Measurements from ENCODE around the gene ACTR1A. TPM values are rescaled to one million over a fixed set of nuclear protein-coding genes. Genes with fewer than 3 reads are reported as not detected.
"Not testable (repeated sequence)": the region's sequence is repeated elsewhere in the genome, so short reads cannot be mapped to it uniquely, and the experiment has no call there.

The ACTR1A gene
- total RNA-seq, 1 donor from 2014 or later = 123 TPM

GRCh38 chr10:102461187-102462054, 41.1 kb downstream of the ACTR1A start:
- intact Hi-C loops (cut with DNase I) = loop anchor here (2.0 kb wide), 1 partner anchor 29 kb away; the partner anchor contains the start of gene CUEDC2
- peak; percentile 96 for DNase-seq (ENCODE audit: low spot score)

GRCh38 chr10:102460836-102461186, 41.7 kb downstream of the ACTR1A start:
- DNase-seq (ENCODE audit: low spot score) = no peak
- intact Hi-C loops (cut with DNase I) = no loop called here

- no peak for DNase-seq (ENCODE audit: low spot score)
- intact Hi-C loops (cut with DNase I) = no loop called here
Observed at GRCh38 chr10:102458656-102459055, 43.9 kb downstream of the ACTR1A start.

DNA sequence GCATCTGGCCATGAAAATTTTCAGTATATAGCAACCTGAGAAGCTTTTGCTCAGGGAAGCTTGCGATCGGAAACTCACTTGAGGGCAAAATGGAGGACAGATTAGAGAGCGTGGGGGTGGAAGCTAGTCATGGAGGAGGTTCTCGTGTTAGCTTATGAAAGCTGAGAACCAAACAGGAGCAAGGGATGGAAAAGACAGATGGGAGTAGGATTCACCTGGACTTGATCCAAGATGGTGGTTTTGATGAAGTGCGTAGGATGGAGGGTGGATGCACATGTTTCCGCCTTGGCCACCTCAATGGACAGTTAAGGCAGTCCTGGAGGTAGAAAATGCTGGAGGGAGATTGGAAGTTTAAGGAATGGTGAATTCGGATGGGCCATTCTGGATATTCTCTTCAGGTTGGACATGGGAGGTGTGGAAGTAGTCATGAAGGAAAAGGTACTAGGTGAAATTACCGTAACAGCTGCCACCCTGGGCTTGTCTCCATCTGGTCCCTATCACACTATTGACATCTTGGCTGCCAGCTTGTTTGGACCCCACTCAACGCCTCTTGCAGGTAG, 44.8 kb downstream of the ACTR1A start:
- DNase-seq (ENCODE audit: low spot score) = no peak
- intact Hi-C loops (cut with DNase I) = no loop called here

DNA sequence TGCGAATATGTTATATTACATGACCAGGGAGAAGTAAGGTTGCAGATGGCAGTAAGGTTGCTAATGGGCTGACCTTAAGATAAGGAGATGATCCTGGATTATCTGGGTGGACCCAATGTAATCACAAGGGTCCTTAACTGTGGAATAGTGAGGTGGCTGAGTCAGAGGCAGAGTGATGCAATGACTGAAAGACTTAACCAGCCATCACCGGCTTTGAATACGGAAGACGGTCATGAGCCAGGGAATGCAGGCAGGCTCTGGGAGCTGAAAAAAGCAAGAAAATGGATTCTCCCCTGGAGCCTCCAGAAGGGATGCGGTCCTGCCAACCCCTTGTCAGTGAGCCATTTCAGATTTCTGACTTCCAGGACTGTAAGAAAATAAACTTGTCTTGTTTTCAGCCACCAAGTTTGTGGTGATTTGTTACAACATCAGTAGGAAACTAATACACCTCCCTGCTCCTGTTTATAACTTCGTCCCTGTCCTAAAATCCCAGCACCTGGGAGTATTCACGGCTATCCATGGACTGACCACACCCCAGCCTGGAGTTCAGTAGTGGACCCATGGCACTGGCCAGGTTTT, 46.5 kb downstream of the ACTR1A start:
- intact Hi-C loops (cut with DNase I) = no loop called here
- no peak for DNase-seq (ENCODE audit: low spot score)

- DNase-seq (ENCODE audit: low spot score); intact Hi-C loops (cut with DNase I): not testable (repeated sequence)
Observed at GRCh38 chr10:102454662-102455487, 47.6 kb downstream of the ACTR1A start.

DNA sequence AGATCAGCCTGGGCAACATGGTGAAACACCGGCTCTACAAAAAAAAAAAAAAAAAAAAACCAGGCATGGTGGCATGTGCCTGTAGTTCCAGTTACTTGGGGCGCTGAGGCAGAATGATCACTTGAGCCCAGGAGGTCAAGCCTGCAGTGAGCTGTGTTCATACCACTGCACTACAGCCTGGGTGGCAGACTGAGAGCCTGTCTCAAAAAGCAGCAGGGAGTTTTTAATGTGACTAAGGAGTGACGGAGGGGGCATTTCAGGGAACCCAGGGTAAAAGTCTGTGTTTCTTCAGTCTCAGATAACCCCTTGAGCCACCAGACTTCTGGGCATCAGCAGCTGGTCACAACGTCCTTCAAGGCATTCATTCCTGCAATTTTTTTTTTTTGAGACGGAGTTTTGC, 49.0 kb downstream of the ACTR1A start:
- intact Hi-C loops (cut with DNase I) = no loop called here

DNA sequence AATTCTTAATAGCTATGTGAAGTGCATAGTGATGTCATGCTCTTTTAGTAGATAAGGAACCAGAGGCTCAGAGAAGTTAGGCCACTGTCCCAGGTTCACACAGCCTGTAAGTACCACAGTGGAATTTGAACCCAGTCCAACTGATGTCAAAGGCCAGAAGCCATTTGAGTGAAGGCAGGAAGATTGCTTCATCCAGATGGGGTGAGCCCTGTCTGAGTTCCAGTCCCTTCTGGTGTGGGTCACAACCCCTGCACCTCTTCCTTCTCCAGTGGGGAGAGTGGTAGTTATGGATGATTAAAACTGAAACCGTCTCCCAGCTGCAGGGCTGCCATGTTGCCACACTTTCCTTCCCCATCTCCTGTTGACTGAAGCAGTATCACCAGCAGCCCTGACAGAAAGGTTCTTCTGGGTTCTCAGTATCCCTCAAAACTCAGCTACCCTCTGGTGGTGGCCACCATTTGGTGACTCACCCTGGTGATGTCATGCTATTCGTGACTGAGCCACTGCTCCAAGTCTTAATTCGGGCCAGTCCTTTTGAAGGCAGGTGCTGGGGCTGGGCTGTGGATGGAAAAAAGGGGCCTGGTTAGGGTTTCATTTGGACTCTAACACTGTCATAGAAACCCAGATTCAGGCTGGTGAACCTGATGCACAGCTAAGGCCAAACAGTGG, 49.7 kb downstream of the ACTR1A start:
- intact Hi-C loops (cut with DNase I) = no loop called here
- DNase-seq (ENCODE audit: low spot score) = no peak

More for the DNA sequence above, 49.0 kb downstream of the ACTR1A start:
- no peak for DNase-seq (ENCODE audit: low spot score)

GRCh38 chr10:102451105-102451969, 51.2 kb downstream of the ACTR1A start, which contains the start of gene C10orf95:
TSS of gene C10orf95 (minus strand) at chr10:102451543. CDS start at chr10:102451093, 450 bp downstream.
- no peak for DNase-seq (ENCODE audit: low spot score)
- intact Hi-C loops (cut with DNase I) = no loop called here

GRCh38 chr10:102450374-102451104, 52.0 kb downstream of the ACTR1A start:
- intact Hi-C loops (cut with DNase I) = no loop called here

DNA sequence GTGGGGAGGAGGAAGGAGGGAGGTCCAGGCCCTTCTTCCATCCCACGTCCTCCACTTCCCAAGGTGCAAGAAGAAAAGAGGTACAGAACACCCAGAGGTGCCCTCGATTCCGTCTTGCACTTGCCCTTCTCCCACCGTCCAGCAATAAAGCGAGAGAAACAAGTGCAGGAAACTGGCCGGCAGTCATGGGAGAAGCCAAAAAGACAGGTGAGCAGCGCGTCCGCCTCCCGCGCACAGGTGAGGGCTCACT, 52.5 kb downstream of the ACTR1A start:
- DNase-seq (ENCODE audit: low spot score) = no peak
- intact Hi-C loops (cut with DNase I) = no loop called here

More at GRCh38 chr10:102450374-102451104, 52.0 kb downstream of the ACTR1A start:
- peak; percentile 88 for DNase-seq (ENCODE audit: low spot score)

- intact Hi-C loops (cut with DNase I) = no loop called here
- no peak for DNase-seq (ENCODE audit: low spot score)
Observed at GRCh38 chr10:102449321-102450123, 53.0 kb downstream of the ACTR1A start.

DNA sequence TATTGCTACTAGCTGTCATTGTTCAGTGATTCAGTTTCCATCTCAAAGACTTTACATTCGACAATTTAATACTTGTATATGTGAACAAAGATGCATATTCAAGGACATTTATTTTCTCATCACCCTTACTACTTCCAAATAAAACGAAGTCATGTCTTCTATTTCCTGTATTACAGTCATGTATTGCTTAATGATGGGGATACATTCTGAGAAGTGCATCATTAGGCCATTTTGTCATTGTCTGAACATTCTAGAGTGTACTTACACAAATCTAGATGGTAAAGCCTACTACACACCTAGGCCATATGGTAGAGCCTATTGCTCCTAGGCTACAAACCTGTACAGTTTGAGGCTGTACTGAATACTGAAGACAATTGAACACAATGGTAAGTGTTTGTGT, 57.7 kb downstream of the ACTR1A start:
- intact Hi-C loops (cut with DNase I) = no loop called here
- DNase-seq (ENCODE audit: low spot score) = no peak

- intact Hi-C loops (cut with DNase I) = no loop called here
- no peak for DNase-seq (ENCODE audit: low spot score)
Observed at GRCh38 chr10:102438374-102438773, 64.1 kb downstream of the ACTR1A start.

DNA sequence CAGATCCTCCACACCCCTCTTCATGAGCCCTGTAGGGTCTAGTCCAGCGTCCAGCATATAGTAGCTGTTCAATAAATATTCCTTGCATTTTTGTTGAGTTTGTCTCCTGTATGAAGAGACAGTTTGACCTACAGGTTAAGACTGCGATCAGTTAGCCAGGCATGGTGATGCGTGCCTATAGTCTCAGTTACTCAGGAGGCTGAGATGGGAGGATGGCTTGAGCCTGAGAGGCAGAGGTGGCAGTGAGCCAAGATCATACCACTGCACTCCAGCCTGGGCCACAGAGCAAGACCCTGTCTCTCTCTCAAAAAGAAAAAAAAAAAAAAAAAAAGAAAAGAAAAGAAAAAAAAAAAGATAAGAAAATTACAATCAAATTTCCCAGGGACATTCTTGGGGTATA, 65.0 kb downstream of the ACTR1A start:
- DNase-seq (ENCODE audit: low spot score) = no peak
- intact Hi-C loops (cut with DNase I) = no loop called here

GRCh38 chr10:102436312-102436711, 66.2 kb downstream of the ACTR1A start:
- no peak for DNase-seq (ENCODE audit: low spot score)
- intact Hi-C loops (cut with DNase I) = no loop called here

- intact Hi-C loops (cut with DNase I) = no loop called here
- DNase-seq (ENCODE audit: low spot score) = no peak
Observed at GRCh38 chr10:102435529-102436233, 66.8 kb downstream of the ACTR1A start.

All from cardiac septum (tissue), 1 donor.